C4-2B (cell line): Measurements from ENCODE around the gene DUS4L.
"Not testable (repeated sequence)": the region's sequence is repeated elsewhere in the genome, so short reads cannot be mapped to it uniquely, and the experiment has no call there.

ENCODE experiments used
- H3K27ac ChIP-seq: fragments of 450-650 bp; 2 replicates; pipeline ENCODE4 v1.5.1; 2017
- ZFX ChIP-seq: fragments of 450-650 bp; IDR thresholded peaks from 2 replicates; pipeline ENCODE4 v1.6.1; 2017
- TF ChIP-seq, protein P1 (sequence below): fragments of 450-650 bp; conservative IDR thresholded peaks from 2 replicates; pipeline ENCODE4 v1.5.1; 2017; ENCODE audit warnings: mild to moderate bottlenecking

The DUS4L gene

GRCh38 chr7:107563775-107564552 is at the start of gene DUS4L, which contains the start of gene COG5:
Gene DUS4L (plus strand): TSS chr7:107563971. CDS start chr7:107567071, 3,100 bp downstream.
Gene COG5 (minus strand): TSS chr7:107563920. CDS start chr7:107563896, 24 bp downstream.
- peak; percentile 80 for TF ChIP-seq ZFX
- TF ChIP-seq, protein P1, sequence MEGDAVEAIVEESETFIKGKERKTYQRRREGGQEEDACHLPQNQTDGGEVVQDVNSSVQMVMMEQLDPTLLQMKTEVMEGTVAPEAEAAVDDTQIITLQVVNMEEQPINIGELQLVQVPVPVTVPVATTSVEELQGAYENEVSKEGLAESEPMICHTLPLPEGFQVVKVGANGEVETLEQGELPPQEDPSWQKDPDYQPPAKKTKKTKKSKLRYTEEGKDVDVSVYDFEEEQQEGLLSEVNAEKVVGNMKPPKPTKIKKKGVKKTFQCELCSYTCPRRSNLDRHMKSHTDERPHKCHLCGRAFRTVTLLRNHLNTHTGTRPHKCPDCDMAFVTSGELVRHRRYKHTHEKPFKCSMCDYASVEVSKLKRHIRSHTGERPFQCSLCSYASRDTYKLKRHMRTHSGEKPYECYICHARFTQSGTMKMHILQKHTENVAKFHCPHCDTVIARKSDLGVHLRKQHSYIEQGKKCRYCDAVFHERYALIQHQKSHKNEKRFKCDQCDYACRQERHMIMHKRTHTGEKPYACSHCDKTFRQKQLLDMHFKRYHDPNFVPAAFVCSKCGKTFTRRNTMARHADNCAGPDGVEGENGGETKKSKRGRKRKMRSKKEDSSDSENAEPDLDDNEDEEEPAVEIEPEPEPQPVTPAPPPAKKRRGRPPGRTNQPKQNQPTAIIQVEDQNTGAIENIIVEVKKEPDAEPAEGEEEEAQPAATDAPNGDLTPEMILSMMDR = no peak
- peak within 1 kb of the TSS; percentile 98 for H3K27ac ChIP-seq

DNA sequence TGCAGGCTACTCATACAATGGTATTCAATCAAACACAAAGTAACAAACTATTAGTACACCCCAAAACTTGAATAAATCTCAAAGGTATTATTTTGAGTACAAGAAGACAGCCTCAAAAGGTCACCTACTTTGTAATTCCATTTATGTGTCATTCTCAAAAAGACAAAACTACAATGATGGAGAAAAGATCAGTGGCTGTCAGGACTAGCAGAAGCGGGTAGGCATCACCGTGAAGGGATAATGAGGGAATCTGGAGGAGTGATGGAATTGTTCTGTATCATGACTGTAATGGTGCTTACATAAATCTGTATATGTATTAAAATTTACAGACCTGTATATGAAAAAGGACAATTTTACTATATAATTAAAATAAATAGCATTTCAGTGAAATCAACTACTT is 37.1 kb upstream of the DUS4L start:
- no peak for TF ChIP-seq ZFX
- TF ChIP-seq, protein P1 = no peak
- H3K27ac ChIP-seq = no peak overlapping the region

GRCh38 chr7:107527196-107527595 is 36.6 kb upstream of the DUS4L start:
- TF ChIP-seq, protein P1 = peak; percentile 14; the same call in 1 of the 2 replicates
- TF ChIP-seq ZFX = no peak

GRCh38 chr7:107528461-107528860 is 35.3 kb upstream of the DUS4L start:
- TF ChIP-seq, protein P1 = no peak
- H3K27ac ChIP-seq = peak overlapping the region; percentile 98

More at GRCh38 chr7:107527196-107527595, 36.6 kb upstream of the DUS4L start:
- peak overlapping the region; percentile 98; the same call in 1 of the 2 replicates for H3K27ac ChIP-seq

DNA sequence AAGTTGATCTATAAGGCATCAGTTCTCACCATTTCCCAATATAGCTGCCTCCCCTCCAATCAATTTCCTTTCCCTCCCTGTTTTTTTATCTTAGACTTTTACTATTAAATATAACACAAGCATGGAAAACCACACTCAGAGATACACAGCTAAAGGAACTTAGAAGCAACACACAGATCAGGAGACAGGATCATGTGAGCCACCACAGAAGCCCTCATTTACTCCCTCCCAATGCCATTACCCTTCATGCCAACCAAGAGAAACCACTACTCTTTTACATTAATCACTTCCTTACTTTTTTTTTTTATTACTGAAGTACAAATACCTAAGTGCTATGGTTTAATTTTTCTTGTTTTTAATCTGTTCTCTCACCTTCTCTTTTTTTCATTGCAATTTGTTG is 33.0 kb upstream of the DUS4L start:
- TF ChIP-seq, protein P1 = no peak

DNA sequence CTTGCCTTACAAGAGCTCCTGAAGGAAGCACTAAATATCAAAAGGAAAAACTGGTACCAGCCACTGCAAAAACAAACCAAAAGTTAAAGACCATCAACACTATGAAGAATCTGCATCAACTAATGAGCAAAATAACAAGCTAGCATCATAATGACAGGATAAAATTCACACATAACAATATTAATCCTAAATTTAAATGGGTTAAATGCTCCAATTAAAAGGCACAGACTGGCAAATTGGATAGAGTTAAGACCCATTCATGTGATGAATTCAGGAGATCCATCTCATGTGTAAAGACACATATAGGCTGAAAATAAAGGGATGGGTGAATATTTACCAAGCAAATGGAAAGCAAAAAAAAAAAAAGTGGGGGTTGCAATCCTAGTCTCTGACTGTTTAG is 29.6 kb upstream of the DUS4L start:
- TF ChIP-seq ZFX = no peak
- TF ChIP-seq, protein P1 = no peak
- no peak overlapping the region for H3K27ac ChIP-seq

More for the DNA sequence above, 33.0 kb upstream of the DUS4L start:
- H3K27ac ChIP-seq = no peak overlapping the region

DNA sequence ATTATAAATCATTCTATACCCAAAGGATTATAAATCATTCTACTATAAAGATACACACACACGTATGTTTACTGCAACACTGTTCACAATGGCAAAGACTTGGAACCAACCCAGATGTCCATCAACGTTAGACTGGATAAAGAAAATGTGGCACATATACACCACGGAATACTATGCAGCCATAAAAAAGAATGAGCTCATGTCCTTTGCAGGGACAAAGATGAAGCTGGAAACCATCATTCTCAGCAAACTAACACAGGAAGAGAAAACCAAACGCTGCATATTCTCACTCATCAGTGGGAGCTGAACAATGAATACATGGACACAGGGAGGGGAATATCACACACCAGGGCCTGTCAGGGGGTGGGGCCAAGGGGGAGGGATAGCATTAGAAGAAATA is 26.5 kb upstream of the DUS4L start:
- not testable (repeated sequence) for H3K27ac ChIP-seq

DNA sequence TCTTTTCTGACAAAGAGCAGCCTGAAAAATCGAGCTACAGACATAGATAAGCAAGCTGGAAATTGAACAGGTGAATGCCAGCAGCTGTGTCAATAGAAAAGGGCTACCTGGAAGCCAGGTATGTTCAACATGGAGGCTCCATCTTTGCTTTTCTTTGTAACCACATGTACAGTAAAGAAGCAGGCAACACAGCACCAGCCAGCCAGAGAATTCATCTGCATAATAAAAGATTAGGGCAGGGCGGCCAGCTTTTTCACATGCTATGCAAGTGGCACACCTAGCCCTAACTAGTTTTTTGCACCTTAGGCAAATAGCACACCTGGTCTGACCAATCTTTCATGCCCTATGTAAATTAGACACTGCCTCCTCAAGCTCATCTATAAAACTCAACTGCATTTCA is 25.8 kb upstream of the DUS4L start:
- no peak overlapping the region for H3K27ac ChIP-seq
- TF ChIP-seq ZFX = no peak
- TF ChIP-seq, protein P1 = no peak
